OCI-LY1 (cell line): Measurements from ENCODE around the gene POLG2.

Experiments
- CTCF ChIP-seq: fragments of 200-600 bp; sonication (generic), shearing (Covaris generic); IDR thresholded peaks from 2 replicates; pipeline ENCODE4 v1.5.1; 2017; ENCODE audit warnings: mild to moderate bottlenecking, antibody characterized with exemption, low read length, moderate library complexity, mixed read lengths
- EZH2 ChIP-seq: fragments of 200-600 bp; sonication (generic), shearing (Covaris generic); IDR thresholded peaks from 2 replicates; pipeline ENCODE4 v1.8.0; 2017; ENCODE audit warnings: borderline replicate concordance, mixed run types, mild to moderate bottlenecking, antibody characterized with exemption, low read length, moderate library complexity, mixed read lengths

- TF ChIP-seq CTCF (no peak), EZH2 (no peak)
These were observed 30.7 kb downstream of the POLG2 start for GRCh38 chr17:64466019-64466735.
